ENCODE measurements around the gene CAPZB.

CAPZB gene

DNA sequence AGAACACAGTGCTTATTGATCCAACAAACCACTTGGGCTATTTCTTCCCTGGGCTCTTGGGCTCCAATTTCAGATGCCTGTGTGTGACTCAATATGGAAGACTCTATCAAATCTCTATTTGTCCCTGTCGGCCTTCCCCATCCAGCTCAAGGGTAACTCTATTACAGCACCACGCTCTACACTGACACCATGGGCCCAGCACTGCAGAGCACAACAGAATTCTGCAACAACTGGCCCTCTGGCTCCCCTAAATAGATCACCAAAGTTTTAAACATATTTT is 51.7 kb downstream of the CAPZB start:
- no peaks in the 10 kb centered on the region for H3F3A ChIP-seq (ENCODE audit: low read depth)

DNA sequence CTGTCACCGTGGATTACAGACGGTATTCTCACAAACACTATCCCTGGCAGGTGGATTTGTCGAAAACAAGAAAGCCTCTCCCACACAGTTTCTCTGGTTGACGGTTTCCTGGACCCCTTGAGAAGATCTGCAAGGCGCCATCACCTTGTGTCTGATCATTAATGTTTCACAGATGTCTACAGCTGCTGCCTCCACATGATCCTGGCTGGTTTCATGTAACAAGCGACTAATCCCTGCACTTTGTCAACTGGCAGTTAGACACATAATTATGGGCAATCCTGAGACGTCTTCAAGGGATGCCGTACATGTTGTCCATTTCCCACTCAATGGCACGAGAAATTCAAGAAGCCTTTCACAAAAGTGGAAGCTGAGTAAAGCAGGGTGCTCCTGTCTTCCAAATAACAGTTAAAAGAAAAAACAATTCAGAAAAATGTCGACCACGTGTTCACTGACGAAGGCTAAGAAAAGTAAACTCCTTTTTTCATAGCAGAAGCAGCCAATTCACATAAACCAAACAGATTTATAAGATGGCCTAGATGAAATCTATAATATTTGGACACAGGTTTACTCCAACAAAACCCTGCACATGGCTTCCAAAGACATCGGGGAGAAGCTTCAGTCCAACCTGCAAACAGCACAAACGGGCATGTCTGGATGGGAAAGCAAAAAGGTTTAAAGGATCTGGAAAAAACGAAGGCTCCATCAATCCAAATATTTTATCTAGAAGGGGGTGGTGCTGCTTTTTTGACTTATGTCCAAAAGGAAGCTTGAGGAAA is 52.2 kb downstream of the CAPZB start:
- Histone ChIP-seq H3F3A (ENCODE audit: low read depth) (no peaks in the 10 kb centered on the region), H3K9me3 (ENCODE audit: insufficient read depth, low read depth, low read length) (no peaks in the 10 kb centered on the region), H3K9me2 (replicated peaks; ENCODE audit: low read depth, low read length) (no peaks in the 10 kb centered on the region), H3K4me1 (ENCODE audit: insufficient read depth, low read length, poor library complexity, severe bottlenecking) (no peaks in the 10 kb centered on the region), H3K79me2 (ENCODE audit: insufficient read depth, low read length) (peaks cover 99% of the 10 kb centered on the region), H3K27me3 (ENCODE audit: insufficient read depth, low read length, poor library complexity, severe bottlenecking) (no peaks in the 10 kb centered on the region), H2AFZ (ENCODE audit: low read length) (no peak overlapping the region), H3K4me3 (ENCODE audit: low read length, poor library complexity, severe bottlenecking) (no peak overlapping the region), H3K4me2 (ENCODE audit: low read depth, low read length, poor library complexity, severe bottlenecking) (no peak overlapping the region), H3K9ac (ENCODE audit: low read depth, low read length, poor library complexity, severe bottlenecking) (no peak overlapping the region), H3K36me3 (ENCODE audit: insufficient read depth, low read length) (peaks cover 25% of the 10 kb centered on the region; the same call in 1 of the 2 replicates), H4K20me1 (ENCODE audit: insufficient read depth, low read length, poor library complexity, severe bottlenecking) (peaks cover 87% of the 10 kb centered on the region)
- TF ChIP-seq EZH2phosphoT487 (IDR thresholded peaks at IDR 0.05; ENCODE audit: borderline replicate concordance): no peak
- TF ChIP-seq, protein P1, sequence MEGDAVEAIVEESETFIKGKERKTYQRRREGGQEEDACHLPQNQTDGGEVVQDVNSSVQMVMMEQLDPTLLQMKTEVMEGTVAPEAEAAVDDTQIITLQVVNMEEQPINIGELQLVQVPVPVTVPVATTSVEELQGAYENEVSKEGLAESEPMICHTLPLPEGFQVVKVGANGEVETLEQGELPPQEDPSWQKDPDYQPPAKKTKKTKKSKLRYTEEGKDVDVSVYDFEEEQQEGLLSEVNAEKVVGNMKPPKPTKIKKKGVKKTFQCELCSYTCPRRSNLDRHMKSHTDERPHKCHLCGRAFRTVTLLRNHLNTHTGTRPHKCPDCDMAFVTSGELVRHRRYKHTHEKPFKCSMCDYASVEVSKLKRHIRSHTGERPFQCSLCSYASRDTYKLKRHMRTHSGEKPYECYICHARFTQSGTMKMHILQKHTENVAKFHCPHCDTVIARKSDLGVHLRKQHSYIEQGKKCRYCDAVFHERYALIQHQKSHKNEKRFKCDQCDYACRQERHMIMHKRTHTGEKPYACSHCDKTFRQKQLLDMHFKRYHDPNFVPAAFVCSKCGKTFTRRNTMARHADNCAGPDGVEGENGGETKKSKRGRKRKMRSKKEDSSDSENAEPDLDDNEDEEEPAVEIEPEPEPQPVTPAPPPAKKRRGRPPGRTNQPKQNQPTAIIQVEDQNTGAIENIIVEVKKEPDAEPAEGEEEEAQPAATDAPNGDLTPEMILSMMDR (conservative IDR thresholded peaks at IDR 0.05; ENCODE audit: low read length): no peak

More for the DNA sequence above, 51.7 kb downstream of the CAPZB start:
- Histone ChIP-seq H3K79me2 (ENCODE audit: insufficient read depth, low read length) (peaks cover 99% of the 10 kb centered on the region), H3K9me2 (replicated peaks; ENCODE audit: low read depth, low read length) (no peaks in the 10 kb centered on the region), H3K4me2 (ENCODE audit: low read depth, low read length, poor library complexity, severe bottlenecking) (no peak overlapping the region), H4K20me1 (ENCODE audit: insufficient read depth, low read length, poor library complexity, severe bottlenecking) (peaks cover 83% of the 10 kb centered on the region), H3K9ac (ENCODE audit: low read depth, low read length, poor library complexity, severe bottlenecking) (no peak overlapping the region), H3K4me1 (ENCODE audit: insufficient read depth, low read length, poor library complexity, severe bottlenecking) (no peaks in the 10 kb centered on the region), H3K9me3 (ENCODE audit: insufficient read depth, low read depth, low read length) (no peaks in the 10 kb centered on the region), H3K27me3 (ENCODE audit: insufficient read depth, low read length, poor library complexity, severe bottlenecking) (no peaks in the 10 kb centered on the region), H3K4me3 (ENCODE audit: low read length, poor library complexity, severe bottlenecking) (no peak overlapping the region), H3K36me3 (ENCODE audit: insufficient read depth, low read length) (peaks cover 30% of the 10 kb centered on the region; the same call in 1 of the 2 replicates), H2AFZ (ENCODE audit: low read length) (no peak overlapping the region)
- TF ChIP-seq EZH2phosphoT487 (IDR thresholded peaks at IDR 0.05; ENCODE audit: borderline replicate concordance): no peak
- TF ChIP-seq, protein P1 (conservative IDR thresholded peaks at IDR 0.05; ENCODE audit: low read length): no peak

DNA sequence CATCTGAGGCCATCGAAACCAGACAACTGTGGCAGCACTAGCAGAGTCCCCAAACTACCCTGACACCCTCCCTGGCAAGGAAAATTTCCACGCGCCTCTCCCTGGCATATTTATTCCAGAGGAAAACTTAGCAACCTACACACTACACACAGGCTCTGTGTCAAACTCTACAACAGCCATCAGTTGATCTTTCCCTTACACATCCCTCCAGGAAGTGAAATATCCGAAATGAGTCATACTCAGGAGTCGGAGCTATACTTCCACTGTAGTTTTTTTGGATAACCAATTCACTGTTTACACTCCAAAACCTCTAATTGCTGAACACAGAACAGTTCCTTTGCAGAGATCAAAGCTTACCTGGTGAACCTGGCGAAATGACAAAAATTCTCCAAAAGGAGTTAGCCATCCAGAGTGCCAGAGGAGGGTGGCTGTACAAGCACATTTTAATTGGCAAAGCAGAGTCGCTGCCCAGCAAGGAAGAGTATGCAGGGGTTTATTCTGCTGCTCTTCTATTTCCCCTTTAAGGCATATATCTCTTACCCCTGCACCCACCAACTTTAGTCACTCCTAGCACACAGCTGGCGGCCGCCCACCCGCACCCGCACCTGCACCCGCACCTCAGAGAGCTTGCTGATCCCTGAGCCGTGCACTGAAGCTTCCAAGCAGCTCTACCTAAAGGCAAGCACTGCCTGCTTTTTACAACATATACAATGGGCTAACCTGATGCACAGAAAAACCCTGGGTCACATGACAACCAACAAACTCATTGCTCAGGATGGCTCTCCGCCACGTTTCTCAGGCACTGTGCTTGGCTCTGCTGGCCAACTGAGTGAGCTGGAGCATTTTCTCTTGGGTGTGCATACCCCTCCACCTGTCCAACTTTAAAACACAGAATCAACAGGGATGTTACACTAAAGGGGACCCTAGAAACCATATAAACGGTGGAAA is 54.9 kb downstream of the CAPZB start:
- Histone ChIP-seq H3K9me3 (ENCODE audit: insufficient read depth, low read depth, low read length) (no peaks in the 10 kb centered on the region), H3K4me1 (ENCODE audit: insufficient read depth, low read length, poor library complexity, severe bottlenecking) (no peaks in the 10 kb centered on the region), H3K9ac (ENCODE audit: low read depth, low read length, poor library complexity, severe bottlenecking) (no peak overlapping the region), H3K36me3 (ENCODE audit: insufficient read depth, low read length) (peaks cover 15% of the 10 kb centered on the region; the same call in 1 of the 2 replicates), H3K4me3 (ENCODE audit: low read length, poor library complexity, severe bottlenecking) (no peak overlapping the region), H3K9me2 (replicated peaks; ENCODE audit: low read depth, low read length) (no peaks in the 10 kb centered on the region), H2AFZ (ENCODE audit: low read length) (no peak overlapping the region), H4K20me1 (ENCODE audit: insufficient read depth, low read length, poor library complexity, severe bottlenecking) (peaks cover 85% of the 10 kb centered on the region), H3K4me2 (ENCODE audit: low read depth, low read length, poor library complexity, severe bottlenecking) (no peak overlapping the region), H3K79me2 (ENCODE audit: insufficient read depth, low read length) (peaks cover 99% of the 10 kb centered on the region), H3K27me3 (ENCODE audit: insufficient read depth, low read length, poor library complexity, severe bottlenecking) (no peaks in the 10 kb centered on the region), H3F3A (ENCODE audit: low read depth) (no peaks in the 10 kb centered on the region)
- TF ChIP-seq, protein P1 (conservative IDR thresholded peaks at IDR 0.05; ENCODE audit: low read length): no peak
- no peak for TF ChIP-seq EZH2phosphoT487 (IDR thresholded peaks at IDR 0.05; ENCODE audit: borderline replicate concordance)

Data from Loucy (cell line).